ENCODE data around the gene RSAD2. TPM values are rescaled to one million over a fixed set of nuclear protein-coding genes. Genes with fewer than 3 reads are reported as not detected.

RSAD2 gene
- polyA plus RNA-seq, 1 donor from 2014 or later, result 1.2 TPM

DNA sequence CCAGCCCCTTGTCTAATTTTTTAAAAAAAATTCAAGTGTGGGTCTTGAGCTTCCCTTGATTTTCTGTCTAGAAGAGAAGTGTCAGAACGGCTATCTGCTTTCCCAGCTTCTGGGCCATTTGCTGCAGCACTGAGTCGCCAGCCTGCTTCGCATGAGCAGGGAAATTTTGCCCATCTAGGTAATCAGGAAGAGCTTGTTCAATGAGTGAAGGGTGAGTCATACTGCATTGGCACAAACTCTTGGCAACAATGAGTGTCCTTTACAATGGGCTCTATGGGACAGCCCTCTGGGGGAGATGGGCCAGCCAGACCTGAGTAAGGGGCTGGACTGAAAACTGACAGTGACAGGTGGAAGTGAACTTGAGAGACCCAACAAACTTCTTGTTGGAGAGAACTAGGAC lies 37.3 kb downstream of the RSAD2 start:
- Histone ChIP-seq H3K9me2 (ENCODE audit: insufficient read depth, low read length) (no peaks in the 10 kb centered on the region), H2AFZ (ENCODE audit: low read depth, low read length) (no peak overlapping the region), H3K27ac (ENCODE audit: low read length) (no peak overlapping the region), H3K79me2 (replicated peaks; ENCODE audit: insufficient read depth, low read length) (peaks cover 13% of the 10 kb centered on the region), H3K4me2 (ENCODE audit: low read length) (no peak overlapping the region), H4K20me1 (ENCODE audit: insufficient read depth) (no peaks in the 10 kb centered on the region), H3F3A (ENCODE audit: insufficient read depth, low read length, poor library complexity, severe bottlenecking) (no peaks in the 10 kb centered on the region), H3K4me3 (ENCODE audit: low read length) (no peak overlapping the region), H3K36me3 (ENCODE audit: insufficient read depth, low read length) (no peaks in the 10 kb centered on the region), H3K27me3 (ENCODE audit: insufficient read depth, low read depth, low read length) (no peaks in the 10 kb centered on the region), H3K9me3 (ENCODE audit: low read length) (no peaks in the 10 kb centered on the region), H3K9ac (ENCODE audit: low read length) (no peak overlapping the region)
- TF ChIP-seq MXI1 (conservative IDR thresholded peaks at IDR 0.05; ENCODE audit: poor library complexity, severe bottlenecking) (no peak), CTCF (IDR thresholded peaks at IDR 0.05; ENCODE audit: poor library complexity, severe bottlenecking) (no peak), RAD21 (conservative IDR thresholded peaks at IDR 0.05) (no peak), TAF1 (IDR thresholded peaks at IDR 0.05; ENCODE audit: low read depth) (no peak), EZH2 (IDR thresholded peaks at IDR 0.05; ENCODE audit: borderline replicate concordance, insufficient read depth, low read length, poor library complexity, severe bottlenecking) (no peak), EP300 (conservative IDR thresholded peaks at IDR 0.05; ENCODE audit: poor library complexity, severe bottlenecking) (no peak), REST (IDR thresholded peaks at IDR 0.05; ENCODE audit: borderline replicate concordance) (no peak), POLR2AphosphoS5 (IDR thresholded peaks at IDR 0.05) (no peak)

GRCh38 chr2:6915399-6915798 lies 37.8 kb downstream of the RSAD2 start:
- no peak for TF ChIP-seq REST (IDR thresholded peaks at IDR 0.05; ENCODE audit: borderline replicate concordance)
- no peak for TF ChIP-seq SMC3 (conservative IDR thresholded peaks at IDR 0.05; ENCODE audit: poor library complexity)
- no peak for TF ChIP-seq EZH2 (IDR thresholded peaks at IDR 0.05; ENCODE audit: borderline replicate concordance, insufficient read depth, low read length, poor library complexity, severe bottlenecking)
- TF ChIP-seq TAF1 (IDR thresholded peaks at IDR 0.05; ENCODE audit: low read depth), result no peak
- TF ChIP-seq RAD21 (conservative IDR thresholded peaks at IDR 0.05), result no peak
- TF ChIP-seq POLR2AphosphoS5 (IDR thresholded peaks at IDR 0.05), result no peak
- TF ChIP-seq MXI1 (conservative IDR thresholded peaks at IDR 0.05; ENCODE audit: poor library complexity, severe bottlenecking), result no peak
- Histone ChIP-seq H4K20me1 (ENCODE audit: insufficient read depth) (no peaks in the 10 kb centered on the region), H3F3A (ENCODE audit: insufficient read depth, low read length, poor library complexity, severe bottlenecking) (no peaks in the 10 kb centered on the region), H3K4me3 (ENCODE audit: low read length) (no peak overlapping the region), H2AFZ (ENCODE audit: low read depth, low read length) (no peak overlapping the region), H3K9ac (ENCODE audit: low read length) (no peak overlapping the region), H3K79me2 (replicated peaks; ENCODE audit: insufficient read depth, low read length) (peaks cover 17% of the 10 kb centered on the region), H3K27me3 (ENCODE audit: insufficient read depth, low read depth, low read length) (no peaks in the 10 kb centered on the region), H3K27ac (ENCODE audit: low read length) (no peak overlapping the region), H3K9me3 (ENCODE audit: low read length) (no peaks in the 10 kb centered on the region), H3K9me2 (ENCODE audit: insufficient read depth, low read length) (no peaks in the 10 kb centered on the region), H3K4me2 (ENCODE audit: low read length) (no peak overlapping the region), H3K36me3 (ENCODE audit: insufficient read depth, low read length) (no peaks in the 10 kb centered on the region)

Measured in neural cell (in vitro differentiated cells).